GM12892 (cell line): Measurements from ENCODE around the gene ITPA.

Experiments used
- POLR2A ChIP-seq: IDR thresholded peaks from 2 replicates; pipeline ENCODE4 v1.6.1; 2011; ENCODE audit warnings: low read depth, low read length, control low read depth
- POLR2AphosphoS5 ChIP-seq: IDR thresholded peaks from 2 replicates; pipeline ENCODE4 v1.6.1; 2011; ENCODE audit warnings: low read depth, low read length, control low read depth
- TAF1 ChIP-seq: IDR thresholded peaks from 2 replicates; pipeline ENCODE4 v1.6.1; 2011; ENCODE audit warnings: low read depth, mild to moderate bottlenecking, control low read depth, low read length, borderline replicate concordance

GRCh38 chr20:3163099-3164042, 45.9 kb upstream of the ITPA start:
- TF ChIP-seq POLR2A, result no peak
- TF ChIP-seq POLR2AphosphoS5, result no peak
- no peak for TF ChIP-seq TAF1
